ENCODE results near the gene KLHDC7B. TPM values are rescaled to one million over a fixed set of nuclear protein-coding genes. Genes with fewer than 3 reads are reported as not detected.

KLHDC7B gene
- total and polyA plus RNA-seq, 2 of the 13 experiments (the other 11 are each of a cell fraction or from before 2014, with no cell fraction given), result 0.11 TPM; not detected in 1

GRCh38 chr22:50530580-50530876 lies 15.2 kb upstream of the KLHDC7B start (continued):
- TF ChIP-seq SP5 (CRISPR knock-in tag; IDR thresholded peaks at IDR 0.05; ENCODE audit: borderline replicate concordance, low read depth), result no peak
- TF ChIP-seq ATF1 (CRISPR knock-in tag; IDR thresholded peaks at IDR 0.05), result no peak
- TF ChIP-seq RARG (CRISPR knock-in tag; IDR thresholded peaks at IDR 0.05; ENCODE audit: low read depth), result no peak
- TF ChIP-seq GATAD1 (CRISPR knock-in tag; IDR thresholded peaks at IDR 0.05), result peak; percentile 21; the same call in 1 of the 2 replicates
- TF ChIP-seq ZNF607 (CRISPR knock-in tag; IDR thresholded peaks at IDR 0.05; ENCODE audit: borderline replicate concordance), result no peak
- no peak for TF ChIP-seq MLLT10 (CRISPR knock-in tag; IDR thresholded peaks at IDR 0.05)
- TF ChIP-seq ZNF138 (CRISPR knock-in tag; IDR thresholded peaks at IDR 0.05; ENCODE audit: low read depth), result no peak
- peak; percentile 62 for TF ChIP-seq ZBTB7B (CRISPR knock-in tag; IDR thresholded peaks at IDR 0.05)
- TF ChIP-seq ZNF614 (CRISPR knock-in tag; IDR thresholded peaks at IDR 0.05; ENCODE audit: borderline replicate concordance), result no peak
- TF ChIP-seq SALL1 (CRISPR knock-in tag; IDR thresholded peaks at IDR 0.05), result no peak; the same call in 1 of the 2 replicates
- no peak for TF ChIP-seq ZNF280B (CRISPR knock-in tag; IDR thresholded peaks at IDR 0.05; ENCODE audit: borderline replicate concordance)
- no peak for TF ChIP-seq DBP (CRISPR knock-in tag; IDR thresholded peaks at IDR 0.05; ENCODE audit: not compliant biosample characterization)
- TF ChIP-seq ZKSCAN1 (IDR thresholded peaks at IDR 0.05; ENCODE audit: low read length), result no peak
- no peak for TF ChIP-seq ZSCAN29 (CRISPR knock-in tag; conservative IDR thresholded peaks at IDR 0.05)
- TF ChIP-seq EZH2 (conservative IDR thresholded peaks at IDR 0.05; ENCODE audit: low read depth, low read length), result no peak
- TF ChIP-seq ZNF354B (CRISPR knock-in tag; IDR thresholded peaks at IDR 0.05), result no peak
- no peak for TF ChIP-seq PLRG1 (conservative IDR thresholded peaks at IDR 0.05)
- TF ChIP-seq U2AF1 (optimal IDR thresholded peaks at IDR 0.05; ENCODE audit: low read depth, low read length), result peak; percentile 6
- no peak for TF ChIP-seq MTA3 (CRISPR knock-in tag; IDR thresholded peaks at IDR 0.05)
- TF ChIP-seq PAF1 (CRISPR knock-in tag; IDR thresholded peaks at IDR 0.05), result no peak
- TF ChIP-seq SCMH1 (CRISPR knock-in tag; IDR thresholded peaks at IDR 0.05; ENCODE audit: borderline replicate concordance), result no peak
- no peak for TF ChIP-seq THAP9 (CRISPR knock-in tag; IDR thresholded peaks at IDR 0.05; ENCODE audit: borderline replicate concordance)
- no peak; the same call in 1 of the 2 replicates for TF ChIP-seq PRDM15 (CRISPR knock-in tag; IDR thresholded peaks at IDR 0.05)
- peak; percentile 17; the same call in 1 of the 2 replicates for TF ChIP-seq HOXA3 (CRISPR knock-in tag; IDR thresholded peaks at IDR 0.05)
- no peak for TF ChIP-seq TMF1 (CRISPR knock-in tag; IDR thresholded peaks at IDR 0.05; ENCODE audit: low read depth)
